Panc1 (cell line): ENCODE results near the gene SSNA1.

Source experiments
- CTCF ChIP-seq: fragments of 450-650 bp; IDR thresholded peaks from 2 replicates; pipeline ENCODE4 v1.5.1; 2017; ENCODE audit warnings: mild to moderate bottlenecking
- POLR2AphosphoS5 ChIP-seq: IDR thresholded peaks from 2 replicates; pipeline ENCODE4 v1.6.1; 2012; ENCODE audit warnings: mild to moderate bottlenecking, low read depth, low read length, moderate library complexity

GRCh38 chr9:137230705-137231371, 42.4 kb downstream of the SSNA1 start, which contains the start of gene SLC34A3:
- TF ChIP-seq CTCF (no peak), POLR2AphosphoS5 (no peak)
